ENCODE results near the gene SEMA3B. TPM values are rescaled to one million over a fixed set of nuclear protein-coding genes. Genes with fewer than 3 reads are reported as not detected.

Gene SEMA3B
- total and polyA plus RNA-seq, 2 donors (not counting 3 experiments of a cell fraction or from before 2014, with no cell fraction given) = 1.2 to 1.5 TPM

GRCh38 chr3:50325497-50326181 is 56.7 kb downstream of the SEMA3B start:
- intact Hi-C loops (cut with micrococcal nuclease) = loop anchor here (2.0 kb wide), 1 partner anchor 99 kb away; no protein-coding TSS in a partner anchor
- no peak overlapping the region for H2AFZ ChIP-seq (ENCODE audit: low read depth, low read length)
- H3K27ac ChIP-seq (ENCODE audit: insufficient read depth, low read depth, low read length) = no peak overlapping the region
- FAIRE-seq (no peak), DNase-seq (ENCODE audit: low read depth, low spot score) (no peak)
- POLR2A ChIA-PET = no interaction called here
- peaks cover 23% of the 10 kb centered on the region for H3K79me2 ChIP-seq (ENCODE audit: control insufficient read depth, insufficient read depth, low read length)
- no peak overlapping the region for H3K4me2 ChIP-seq (ENCODE audit: insufficient read depth, low read length)
- dilution Hi-C loops (cut with MboI; ENCODE audit: extremely low pct_ligation_motif_present, low sequenced_read_pairs) = no loop called here
- H3K4me3 ChIP-seq (replicated peaks in 1 of 3; ENCODE audit: insufficient read depth in 1 of 3, low read depth in 1 of 3, low read length in 3 of 3) = no peak overlapping the region
- H3K36me3 ChIP-seq (ENCODE audit: control insufficient read depth in 2 of 2, extremely low read depth in 1 of 2, insufficient read depth in 2 of 2, low read length in 2 of 2) = peaks cover 9 to 24% of the 10 kb centered on the region in 2 experiments
- no peaks in the 10 kb centered on the region for H3K9me3 ChIP-seq (replicated peaks; ENCODE audit: control insufficient read depth, insufficient read depth, low read length)
- H3K27me3 ChIP-seq (ENCODE audit: control insufficient read depth in 2 of 2, insufficient read depth in 2 of 2, low read length in 2 of 2) = no peaks in the 10 kb centered on the region
- peaks cover 34% of the 10 kb centered on the region for H3K4me1 ChIP-seq (ENCODE audit: control insufficient read depth, extremely low read depth, insufficient read depth, low read length)
- no peak overlapping the region for H3K9ac ChIP-seq (replicated peaks; ENCODE audit: extremely low read depth, insufficient read depth, low read length)
- CTCF ChIA-PET = interaction anchor here (0.8 to 4.3 kb wide), 8 partner anchors 10 to 135 kb away, joined by 3 to 66 read pairs (median 28); partner anchors contain the start of genes HYAL1, HYAL3 and NAA80
- no peaks in the 10 kb centered on the region for H3K9me1 ChIP-seq (replicated peaks; ENCODE audit: control insufficient read depth, extremely low read depth, insufficient read depth, low read length)
- TF ChIP-seq JUN (IDR thresholded peaks at IDR 0.05; ENCODE audit: borderline replicate concordance, insufficient read depth, insufficient read length, low read depth) (no peak), FOS (IDR thresholded peaks at IDR 0.05; ENCODE audit: borderline replicate concordance, insufficient read depth, low read length) (no peak), POLR2AphosphoS5 (IDR thresholded peaks at IDR 0.05; ENCODE audit: insufficient read depth, low read depth, low read length) (no peak), GATA2 (IDR thresholded peaks at IDR 0.05; ENCODE audit: insufficient read depth, insufficient read length, low read depth, low read length) (no peak), MYC (IDR thresholded peaks at IDR 0.05; ENCODE audit: low read depth, low read length) (no peak), EZH2 (IDR thresholded peaks at IDR 0.05; ENCODE audit: borderline replicate concordance, low read depth, low read length, severe bottlenecking) (no peak), MAX (IDR thresholded peaks at IDR 0.05; ENCODE audit: insufficient read depth, insufficient read length) (no peak), POLR2A (IDR thresholded peaks at IDR 0.05; ENCODE audit: low read depth, low read length) (no peak)
- no TSS peak for BruUV-seq (replicated peaks)
- no peaks in the 10 kb centered on the region for H4K20me1 ChIP-seq (replicated peaks; ENCODE audit: control insufficient read depth, extremely low read depth, insufficient read depth, low read length)
